SH-SY5Y (cell line): ENCODE measurements around the gene SHD.

ENCODE experiments used
- GATA2 ChIP-seq: IDR thresholded peaks from 2 replicates; pipeline ENCODE4 v1.6.1; 2011; ENCODE audit warnings: mild to moderate bottlenecking, low read depth, low read length
- GATA3 ChIP-seq: IDR thresholded peaks from 2 replicates; pipeline ENCODE4 v1.6.1; 2011; ENCODE audit warnings: low read depth, mild to moderate bottlenecking, low read length, moderate library complexity

The SHD gene

GRCh38 chr19:4266253-4267000 lies 12.6 kb upstream of the SHD start:
- TF ChIP-seq GATA2 (no peak), GATA3 (no peak)

GRCh38 chr19:4267101-4267900 lies 11.8 kb upstream of the SHD start:
- TF ChIP-seq GATA3: no peak
- TF ChIP-seq GATA2: no peak

- TF ChIP-seq GATA2 (no peak), GATA3 (no peak)
These were observed 10.9 kb upstream of the SHD start for GRCh38 chr19:4267901-4268815.

- TF ChIP-seq GATA2: no peak
- no peak for TF ChIP-seq GATA3
These were observed 10.1 kb upstream of the SHD start for GRCh38 chr19:4268816-4269430.

GRCh38 chr19:4272894-4273293 lies 6.2 kb upstream of the SHD start:
- TF ChIP-seq GATA2 (no peak), GATA3 (no peak)

GRCh38 chr19:4277191-4277696 lies 1.8 kb upstream of the SHD start:
- TF ChIP-seq GATA3: no peak

GRCh38 chr19:4278010-4278409 lies 1.1 kb upstream of the SHD start:
- TF ChIP-seq GATA3 (no peak), GATA2 (no peak)

GRCh38 chr19:4279267-4279529 lies 132 bp downstream of the SHD start:
- TF ChIP-seq GATA2: no peak

- TF ChIP-seq GATA3: no peak
- no peak for TF ChIP-seq GATA2
These were observed 710 bp downstream of the SHD start for GRCh38 chr19:4279530-4280422.

GRCh38 chr19:4284176-4284958 lies 5.3 kb downstream of the SHD start:
- TF ChIP-seq GATA2: no peak
- no peak for TF ChIP-seq GATA3

- TF ChIP-seq GATA3 (no peak), GATA2 (no peak)
These were observed 5.9 kb downstream of the SHD start for GRCh38 chr19:4284974-4285373.

GRCh38 chr19:4288091-4288777 lies 9.2 kb downstream of the SHD start:
- no peak for TF ChIP-seq GATA2
- TF ChIP-seq GATA3: no peak
